ENCODE measurements around the gene SNX24.
"Not testable (repeated sequence)": the region's sequence is repeated elsewhere in the genome, so short reads cannot be mapped to it uniquely, and the experiment has no call there.

The SNX24 gene

GRCh38 chr5:122845229-122846050 is at the start of gene SNX24:
Gene SNX24 (plus strand): TSS chr5:122845613. CDS start chr5:122845634, 21 bp downstream.
- DNase-seq (ENCODE audit: low read depth in 2 of 2) = peak; percentile 33 to 34

- no peak for DNase-seq (ENCODE audit: low read depth in 2 of 2)
Measured at GRCh38 chr5:122805481-122805880, 39.9 kb upstream of the SNX24 start.

GRCh38 chr5:122810405-122810804 is 35.0 kb upstream of the SNX24 start:
- no peak for DNase-seq (ENCODE audit: low read depth in 2 of 2)

- DNase-seq (ENCODE audit: low read depth in 2 of 2) = no peak
Measured at GRCh38 chr5:122815218-122815767, 30.1 kb upstream of the SNX24 start.

- DNase-seq (ENCODE audit: low read depth in 2 of 2) = no peak
Measured at GRCh38 chr5:122816756-122817155, 28.7 kb upstream of the SNX24 start.

GRCh38 chr5:122831984-122832383 is 13.4 kb upstream of the SNX24 start:
- DNase-seq (ENCODE audit: low read depth in 2 of 2) = no peak

- DNase-seq (ENCODE audit: low read depth in 2 of 2) = no peak
Measured at GRCh38 chr5:122835681-122836080, 9.7 kb upstream of the SNX24 start.

- DNase-seq (ENCODE audit: low read depth in 2 of 2) = no peak
Measured at GRCh38 chr5:122836947-122837346, 8.5 kb upstream of the SNX24 start.

- DNase-seq (ENCODE audit: low read depth in 2 of 2) = no peak
Measured at GRCh38 chr5:122839731-122840130, 5.7 kb upstream of the SNX24 start.

- DNase-seq (ENCODE audit: low read depth in 2 of 2) = no peak
Measured at GRCh38 chr5:122842016-122842580, 3.3 kb upstream of the SNX24 start.

GRCh38 chr5:122844136-122844909 is 1.1 kb upstream of the SNX24 start:
- DNase-seq (ENCODE audit: low read depth in 2 of 2) = no peak

- no peak for DNase-seq (ENCODE audit: low read depth in 2 of 2)
Measured at GRCh38 chr5:122844910-122845228, 544 bp upstream of the SNX24 start.

GRCh38 chr5:122846051-122846550 is 688 bp downstream of the SNX24 start:
- no peak for DNase-seq (ENCODE audit: low read depth in 2 of 2)

GRCh38 chr5:122847687-122848081 is 2.3 kb downstream of the SNX24 start:
- DNase-seq (ENCODE audit: low read depth in 2 of 2) = no peak

- DNase-seq (ENCODE audit: low read depth in 2 of 2) = no peak
Measured at GRCh38 chr5:122849771-122850170, 4.4 kb downstream of the SNX24 start.

GRCh38 chr5:122857538-122857937 is 12.1 kb downstream of the SNX24 start:
- DNase-seq (ENCODE audit: low read depth in 2 of 2) = not testable (repeated sequence)

GRCh38 chr5:122858451-122858850 is 13.0 kb downstream of the SNX24 start:
- DNase-seq (ENCODE audit: low read depth in 2 of 2) = no peak

GRCh38 chr5:122863240-122863639 is 17.8 kb downstream of the SNX24 start:
- no peak for DNase-seq (ENCODE audit: low read depth in 2 of 2)

- DNase-seq (ENCODE audit: low read depth in 2 of 2) = no peak
Measured at GRCh38 chr5:122863721-122864120, 18.3 kb downstream of the SNX24 start.

- DNase-seq (ENCODE audit: low read depth in 2 of 2) = no peak
Measured at GRCh38 chr5:122864400-122864799, 19.0 kb downstream of the SNX24 start.

- no peak for DNase-seq (ENCODE audit: low read depth in 2 of 2)
Measured at GRCh38 chr5:122864842-122865241, 19.4 kb downstream of the SNX24 start.

- DNase-seq (ENCODE audit: low read depth in 2 of 2) = no peak
Measured at GRCh38 chr5:122870219-122870856, 24.9 kb downstream of the SNX24 start.

All from activated CD8-positive, alpha-beta memory T cell treated with anti-CD3 and anti-CD28 coated beads for 4 hours (primary cell).